Esophagus squamous epithelium (tissue), 4 donors: ENCODE data around the gene TRIM69.

Experiments
- CTCF ChIP-seq, 6 experiments: fragments of 450-650 bp in 4 of 6; fragments of 200-600 bp in 2 of 6; sonication (generic) in 2 of 6; IDR thresholded peaks; one replicate each; pipeline ENCODE4 v1.5.1; 2016 to 2019; ENCODE audit warnings: antibody characterized with exemption in 6 of 6, mild to moderate bottlenecking in 4 of 6, moderate library complexity in 4 of 6
- POLR2A ChIP-seq, 4 donors: fragments of 450-650 bp; IDR thresholded peaks; one replicate each; pipeline ENCODE4 v1.6.1; 2017; ENCODE audit warnings: antibody characterized with exemption in 4 of 4, mild to moderate bottlenecking in 4 of 4, moderate library complexity in 3 of 4

GRCh38 chr15:44775953-44776352, 39.6 kb downstream of the TRIM69 start:
- TF ChIP-seq CTCF (IDR thresholded peaks at IDR 0.05) (no peak), POLR2A (IDR thresholded peaks at IDR 0.05) (no peak)
